HL-60 (cell line): ENCODE results near the gene SLC35B3.
"Not testable (repeated sequence)": the region's sequence is repeated elsewhere in the genome, so short reads cannot be mapped to it uniquely, and the experiment has no call there.

Source experiments
- DNase-seq, 2 experiments: peaks; one replicate each; pipeline ENCODE4 v3.0.0-alpha.2; 2010 to 2020; ENCODE audit warnings: low read depth in 1 of 2, low spot score in 1 of 2
- H3K27ac ChIP-seq: fragments of 250-450 bp; sonication (Bioruptor Pico); replicated peaks from 2 replicates; pipeline ENCODE4 v1.5.1; 2020; ENCODE audit warnings: mild to moderate bottlenecking, moderate library complexity
- H3K27me3 ChIP-seq: fragments of 250-450 bp; sonication (Bioruptor Pico); 2 replicates; pipeline ENCODE4 v1.5.1; 2021; ENCODE audit warnings: mild to moderate bottlenecking, moderate library complexity; ENCODE audit not compliant: insufficient read depth, poor library complexity, severe bottlenecking
- H3K4me3 ChIP-seq: replicated peaks from 2 replicates; pipeline ENCODE4 v1.5.1; 2011; ENCODE audit warnings: mild to moderate bottlenecking, control low read depth, low read length; ENCODE audit not compliant: insufficient read depth
- CTCF ChIP-seq: IDR thresholded peaks from one replicate; pipeline ENCODE4 v1.5.1; 2011; ENCODE audit warnings: low read length, control low read depth, inconsistent platforms; ENCODE audit not compliant: insufficient read depth
- GABPA ChIP-seq: IDR thresholded peaks from 2 replicates; pipeline ENCODE4 v1.6.1; 2012; ENCODE audit warnings: low read depth
- POLR2AphosphoS5 ChIP-seq: IDR thresholded peaks from 2 replicates; pipeline ENCODE4 v1.6.1; 2012; ENCODE audit warnings: low read depth
- SPI1 ChIP-seq: IDR thresholded peaks from 2 replicates; pipeline ENCODE4 v1.6.1; 2012; ENCODE audit warnings: low read depth, mild to moderate bottlenecking, borderline replicate concordance
- TF ChIP-seq, protein P1 (sequence below): IDR thresholded peaks from 2 replicates; pipeline ENCODE4 v1.6.1; 2012; ENCODE audit warnings: low read depth; ENCODE audit not compliant: insufficient replicate concordance

SLC35B3 gene

GRCh38 chr6:8462169-8462568, 26.8 kb upstream of the SLC35B3 start:
- Histone ChIP-seq H3K27me3 (no peaks in the 10 kb centered on the region), H3K4me3 (no peak overlapping the region), H3K27ac (no peak overlapping the region)
- no peak for DNase-seq
- TF ChIP-seq CTCF (no peak), POLR2AphosphoS5 (no peak), SPI1 (no peak)
- TF ChIP-seq, protein P1, sequence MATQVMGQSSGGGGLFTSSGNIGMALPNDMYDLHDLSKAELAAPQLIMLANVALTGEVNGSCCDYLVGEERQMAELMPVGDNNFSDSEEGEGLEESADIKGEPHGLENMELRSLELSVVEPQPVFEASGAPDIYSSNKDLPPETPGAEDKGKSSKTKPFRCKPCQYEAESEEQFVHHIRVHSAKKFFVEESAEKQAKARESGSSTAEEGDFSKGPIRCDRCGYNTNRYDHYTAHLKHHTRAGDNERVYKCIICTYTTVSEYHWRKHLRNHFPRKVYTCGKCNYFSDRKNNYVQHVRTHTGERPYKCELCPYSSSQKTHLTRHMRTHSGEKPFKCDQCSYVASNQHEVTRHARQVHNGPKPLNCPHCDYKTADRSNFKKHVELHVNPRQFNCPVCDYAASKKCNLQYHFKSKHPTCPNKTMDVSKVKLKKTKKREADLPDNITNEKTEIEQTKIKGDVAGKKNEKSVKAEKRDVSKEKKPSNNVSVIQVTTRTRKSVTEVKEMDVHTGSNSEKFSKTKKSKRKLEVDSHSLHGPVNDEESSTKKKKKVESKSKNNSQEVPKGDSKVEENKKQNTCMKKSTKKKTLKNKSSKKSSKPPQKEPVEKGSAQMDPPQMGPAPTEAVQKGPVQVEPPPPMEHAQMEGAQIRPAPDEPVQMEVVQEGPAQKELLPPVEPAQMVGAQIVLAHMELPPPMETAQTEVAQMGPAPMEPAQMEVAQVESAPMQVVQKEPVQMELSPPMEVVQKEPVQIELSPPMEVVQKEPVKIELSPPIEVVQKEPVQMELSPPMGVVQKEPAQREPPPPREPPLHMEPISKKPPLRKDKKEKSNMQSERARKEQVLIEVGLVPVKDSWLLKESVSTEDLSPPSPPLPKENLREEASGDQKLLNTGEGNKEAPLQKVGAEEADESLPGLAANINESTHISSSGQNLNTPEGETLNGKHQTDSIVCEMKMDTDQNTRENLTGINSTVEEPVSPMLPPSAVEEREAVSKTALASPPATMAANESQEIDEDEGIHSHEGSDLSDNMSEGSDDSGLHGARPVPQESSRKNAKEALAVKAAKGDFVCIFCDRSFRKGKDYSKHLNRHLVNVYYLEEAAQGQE: no peak

GRCh38 chr6:8446391-8446790, 11.0 kb upstream of the SLC35B3 start:
- Histone ChIP-seq H3K27ac (no peak overlapping the region), H3K27me3 (no peaks in the 10 kb centered on the region), H3K4me3 (no peak overlapping the region)
- DNase-seq: no peak
- TF ChIP-seq, protein P1: no peak
- TF ChIP-seq POLR2AphosphoS5 (no peak), CTCF (no peak), SPI1 (no peak), GABPA (no peak)

GRCh38 chr6:8445930-8446329, 10.6 kb upstream of the SLC35B3 start:
- DNase-seq, H3K27ac ChIP-seq, H3K4me3 ChIP-seq, H3K27me3 ChIP-seq: not testable (repeated sequence)

DNA sequence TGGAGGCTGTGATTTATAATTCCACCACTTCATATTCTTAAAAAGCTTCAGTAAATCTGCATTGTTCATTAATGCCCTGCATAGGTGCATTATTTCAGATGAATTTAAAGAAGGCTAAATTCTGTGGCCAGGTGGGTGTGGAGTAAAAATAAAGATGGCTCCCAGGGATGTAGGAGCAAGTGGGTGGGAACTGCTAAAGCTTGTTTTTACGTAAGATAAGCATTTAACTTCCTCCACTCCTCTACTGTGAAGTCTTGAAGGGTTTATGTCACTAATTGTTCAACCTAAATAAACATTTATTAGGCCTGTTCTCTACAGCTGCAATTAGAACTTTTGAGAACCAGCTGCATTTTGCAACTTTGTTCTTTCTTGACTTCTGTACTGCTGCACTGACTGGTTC, 6.8 kb upstream of the SLC35B3 start:
- no peak for DNase-seq
- H3K27me3 ChIP-seq: no peaks in the 10 kb centered on the region
- TF ChIP-seq, protein P1: no peak
- TF ChIP-seq GABPA (no peak), SPI1 (no peak), POLR2AphosphoS5 (no peak), CTCF (no peak)

More for the DNA sequence above, 6.8 kb upstream of the SLC35B3 start:
- Histone ChIP-seq H3K27ac (no peak overlapping the region), H3K4me3 (no peak overlapping the region)
